HepG2 (cell line): ENCODE measurements around the gene LITAFD. TPM values are rescaled to one million over a fixed set of nuclear protein-coding genes. Genes with fewer than 3 reads are reported as not detected.

ENCODE experiments used
- ATAC-seq: fragments of 200-7000 bp; cut with Tn5 transposase; 3 replicates; pipeline ENCODE4 v1.9.1; 2020; ENCODE audit warnings: mild to moderate bottlenecking, moderate library complexity
- BruUV-seq: library from RNA; stranded (reverse); fragments of 400-500 nt; replicated peaks from 2 replicates; lab custom pipeline; 2021; lab: Mats Ljungman, UMichigan
- CTCF ChIA-PET: fragments of 300-600 bp; formaldehyde crosslinking; extraction: SDS; loops from one replicate; lab custom pipeline; 2021; ENCODE audit warnings: low total read pairs, inconsistent platforms, low intra/inter-chr PET ratio; lab: Yijun Ruan, JAX
- POLR2A ChIA-PET: fragments of 350-600 bp; sonication (Branson Sonifier 250); formaldehyde crosslinking; loops from one replicate; lab custom pipeline; 2020; ENCODE audit warnings: antibody characterized with exemption, inconsistent platforms; lab: Yijun Ruan, JAX
- DNase-seq: peaks from one replicate; pipeline ENCODE4 v3.0.0-alpha.2; 2015; ENCODE audit warnings: low spot score
- FAIRE-seq: peaks from 3 replicates; lab custom pipeline; 2011; peaks lifted over from hg19 to GRCh38; lab: Jason Lieb, UNC
- H2AFZ ChIP-seq: one replicate; pipeline ENCODE4 v1.6.1; 2011; ENCODE audit warnings: low read length, inconsistent platforms
- H3K27ac ChIP-seq: fragments of 300-600 bp; 3 replicates; pipeline ENCODE4 v1.8.0; 2011; ENCODE audit warnings: mixed run types, mild to moderate bottlenecking, mixed read lengths, low read length, inconsistent platforms; ENCODE audit not compliant: insufficient read depth; ENCODE audit errors: extremely low read length
- H3K27me3 ChIP-seq, 2 experiments: fragments of 200-600 bp in 1 of 2; 2 replicates in 1 of 2; 3 replicates in 1 of 2; pipeline versions ENCODE4 v1.6.0 to v1.8.0; 2011; ENCODE audit warnings: low read length in 2 of 2, mild to moderate bottlenecking in 2 of 2, moderate library complexity in 2 of 2, inconsistent platforms in 1 of 2; ENCODE audit not compliant: insufficient read depth in 2 of 2, control insufficient read depth in 1 of 2
- H3K36me3 ChIP-seq, 2 experiments: fragments of 200-600 bp in 1 of 2; replicated peaks in 1 of 2; 2 replicates in 1 of 2; 3 replicates in 1 of 2; pipeline versions ENCODE4 v1.5.1 to v1.8.0; 2011; ENCODE audit warnings: low read length in 2 of 2, inconsistent platforms in 1 of 2; ENCODE audit not compliant: insufficient read depth in 2 of 2, control insufficient read depth in 1 of 2
- H3K4me1 ChIP-seq: 2 replicates; pipeline ENCODE4 v1.5.1; 2012; ENCODE audit warnings: low read length, inconsistent platforms; ENCODE audit not compliant: insufficient read depth
- H3K4me2 ChIP-seq: 2 replicates; pipeline ENCODE4 v1.6.0; 2011; ENCODE audit warnings: low read depth, low read length, inconsistent platforms
- H3K4me3 ChIP-seq, 3 experiments: fragments of 200-600 bp in 1 of 3; sonication (generic), shearing (Covaris generic) in 1 of 3; replicated peaks in 1 of 3; 2 replicates each; pipeline ENCODE4 v1.5.1; 2011 to 2016; ENCODE audit warnings: low read length in 3 of 3, inconsistent platforms in 2 of 3, low read depth in 2 of 3, mild to moderate bottlenecking in 2 of 3, control low read depth in 1 of 3, mixed read lengths in 1 of 3; ENCODE audit not compliant: insufficient read depth in 1 of 3
- H3K79me2 ChIP-seq: one replicate; pipeline ENCODE4 v1.6.1; 2011; ENCODE audit warnings: low read length, inconsistent platforms; ENCODE audit not compliant: insufficient read depth
- H3K9ac ChIP-seq: 2 replicates; pipeline ENCODE4 v1.6.0; 2011; ENCODE audit warnings: mild to moderate bottlenecking, low read depth, low read length, inconsistent platforms; ENCODE audit not compliant: insufficient read depth
- H3K9me3 ChIP-seq: 2 replicates; pipeline ENCODE4 v1.5.1; 2012; ENCODE audit warnings: mild to moderate bottlenecking, low read length
- H4K20me1 ChIP-seq: 2 replicates; pipeline ENCODE4 v1.6.0; 2011; ENCODE audit warnings: inconsistent platforms, mild to moderate bottlenecking, low read length, moderate library complexity; ENCODE audit not compliant: insufficient read depth
- AGO2 ChIP-seq: fragments of 200-400 bp; formaldehyde crosslinking; optimal IDR thresholded peaks from 2 replicates; pipeline ENCODE3; 2017; ENCODE audit warnings: mild to moderate bottlenecking, low read depth, low read length, moderate library complexity
- AKAP8 ChIP-seq: sonication (generic); formaldehyde crosslinking; IDR thresholded peaks from 2 replicates; pipeline ENCODE4 v1.5.1; 2020; ENCODE audit warnings: mild to moderate bottlenecking, missing genetic modification reagents
- FOXO4 ChIP-seq: sonication (generic); formaldehyde crosslinking; conservative IDR thresholded peaks from 2 replicates; pipeline ENCODE4 v1.8.1; 2023; ENCODE audit warnings: missing genetic modification reagents
- NFATC3 ChIP-seq: sonication (generic); formaldehyde crosslinking; IDR thresholded peaks from 2 replicates; pipeline ENCODE4 v1.5.1; 2020; ENCODE audit warnings: mild to moderate bottlenecking, missing genetic modification reagents
- POLR2G ChIP-seq: fragments of 200-400 bp; formaldehyde crosslinking; IDR thresholded peaks from 2 replicates; pipeline ENCODE4 v1.6.1; 2018; ENCODE audit warnings: mild to moderate bottlenecking, low read depth, low read length, moderate library complexity
- PREB ChIP-seq: sonication (generic); formaldehyde crosslinking; IDR thresholded peaks from 2 replicates; pipeline ENCODE4 v1.4.0; 2020; ENCODE audit warnings: missing genetic modification reagents
- REXO4 ChIP-seq: sonication (generic); formaldehyde crosslinking; IDR thresholded peaks from 2 replicates; pipeline ENCODE4 v1.8.0; 2022; ENCODE audit warnings: missing genetic modification reagents, mild to moderate bottlenecking, borderline replicate concordance
- SRSF1 ChIP-seq: fragments of 200-400 bp; formaldehyde crosslinking; optimal IDR thresholded peaks from 2 replicates; pipeline ENCODE3; 2017; ENCODE audit warnings: mild to moderate bottlenecking, low read depth, low read length, moderate library complexity
- SRY ChIP-seq: sonication (generic); formaldehyde crosslinking; IDR thresholded peaks from 2 replicates; pipeline ENCODE4 v1.8.0; 2022; ENCODE audit warnings: mild to moderate bottlenecking, missing genetic modification reagents
- ZKSCAN8 ChIP-seq: IDR thresholded peaks from 2 replicates; pipeline ENCODE4 v1.6.1; 2016; ENCODE audit warnings: borderline replicate concordance, missing genetic modification reagents, missing compliant biosample characterization
- ZNF362 ChIP-seq: sonication (generic); formaldehyde crosslinking; IDR thresholded peaks from 2 replicates; pipeline ENCODE4 v1.4.0; 2020; ENCODE audit warnings: missing genetic modification reagents, mild to moderate bottlenecking, borderline replicate concordance
- ZNF563 ChIP-seq: sonication (generic); formaldehyde crosslinking; IDR thresholded peaks from 2 replicates; pipeline ENCODE4 v1.8.0; 2022; ENCODE audit warnings: mild to moderate bottlenecking, moderate library complexity, missing genetic modification reagents
- WGBS: methylation state at CpG from one replicate; pipeline ENCODE4 v1.1.6; 2017; ENCODE audit warnings: low lambda C conversion rate; 5-methylcytosine and 5-hydroxymethylcytosine counted together
- in situ Hi-C: cut with HindIII; loops from 2 replicates; pipeline ENCODE4 v1.10.0; 2017; ENCODE audit warnings: low pct_unique_long_range_greater_than_20kb; ENCODE audit not compliant: extremely low pct_ligation_motif_present
- intact Hi-C: fragments of 100-400 bp; cut with micrococcal nuclease; formaldehyde crosslinking; loops from one replicate; pipeline ENCODE4 v1.10.0; 2022; ENCODE audit not compliant: unreplicated experiment
- polyA plus RNA-seq, 8 experiments: library from polyadenylated mRNA; depleted of rRNA in 3 of 8; stranded (reverse) in 7 of 8; unstranded in 1 of 8; fragments of >200 nt; fragmentation: Illumina TruSeq in 4 of 8; extraction: Trizol in 4 of 8; gene quantifications; 2 replicates each; pipeline versions ENCODE4 v1.2.1 to v1.2.3, GENCODE V29; 2011 to 2016; ENCODE audit warnings: low read depth in 4 of 8, missing spikeins in 1 of 8, mixed read lengths in 1 of 8; ENCODE audit not compliant: insufficient read depth in 1 of 8
- total RNA-seq, 5 experiments: library from RNA; depleted of rRNA; stranded (reverse); fragments of >200 nt; fragmentation: Illumina TruSeq; extraction: Trizol; gene quantifications; 2 replicates each; pipeline ENCODE4 v1.2.3, GENCODE V29; 2016; ENCODE audit warnings: low read depth in 1 of 5
- TF ChIP-seq, protein P1 (sequence below): sonication (generic); formaldehyde crosslinking; conservative IDR thresholded peaks from 2 replicates; pipeline ENCODE4 v1.4.0; 2020; ENCODE audit warnings: missing genetic modification reagents
- TF ChIP-seq, protein P2 (sequence below): sonication (generic); formaldehyde crosslinking; IDR thresholded peaks from 2 replicates; pipeline ENCODE4 v1.5.0; 2020; ENCODE audit warnings: missing genetic modification reagents

The LITAFD gene
- total and polyA plus RNA-seq, 2 of the 13 experiments (the other 11 are each of a cell fraction or from before 2014, with no cell fraction given) = not detected

GRCh38 chr16:8850279-8850885 lies 31.8 kb upstream of the LITAFD start (continued):
- TF ChIP-seq ZKSCAN8 (peak; percentile 85; the same call in 1 of the 2 replicates), PREB (no peak), NFATC3 (CRISPR knock-in tag) (peak; percentile 97), ZNF362 (CRISPR knock-in tag) (peak; percentile 70; the same call in 1 of the 2 replicates), ZNF563 (0 out of 2 replicates have a peak, but pooled peaks have one; percentile 31), SRSF1 (no peak), REXO4 (CRISPR knock-in tag) (no peak)

DNA sequence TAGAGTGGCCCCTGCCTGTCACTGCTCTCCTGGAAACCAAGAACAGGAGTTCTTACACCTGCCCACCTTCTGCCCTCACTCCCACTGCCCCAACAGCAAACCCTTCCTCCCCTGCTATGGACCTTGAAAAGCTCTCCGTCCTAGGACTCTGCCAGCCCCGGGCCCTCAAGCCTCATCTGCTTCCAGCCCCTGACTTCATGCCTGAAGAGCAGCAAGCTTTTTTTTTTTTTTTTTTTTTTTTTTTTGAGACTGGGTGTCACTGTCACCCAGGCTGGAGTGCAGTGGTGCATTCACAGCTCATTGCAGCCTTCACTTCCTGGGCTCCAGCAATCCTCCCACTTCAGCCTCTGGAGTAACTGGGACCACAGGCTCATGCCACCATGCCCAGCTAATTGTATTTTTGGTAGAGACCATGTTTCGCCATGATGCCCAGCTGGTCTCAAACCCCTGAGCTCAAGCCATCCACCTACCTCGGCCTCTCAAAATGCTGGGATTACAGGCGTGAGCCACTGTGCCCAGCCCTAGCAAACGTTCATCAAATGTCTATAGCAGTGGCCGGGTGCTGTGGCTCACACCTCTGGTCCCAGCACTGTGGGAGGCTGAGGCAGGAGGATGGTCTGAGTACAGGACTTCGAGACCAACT lies 30.3 kb upstream of the LITAFD start:
- in situ Hi-C loops (no loop called here), intact Hi-C loops (loop anchor here (2.0 to 5.0 kb wide), 2 partner anchors 15 to 190 kb away; no protein-coding TSS in a partner anchor)
- H3K36me3 ChIP-seq = peaks cover 60 to 97% of the 10 kb centered on the region in 2 experiments
- no peak overlapping the region for H3K27ac ChIP-seq
- ATAC-seq (no peak), DNase-seq (no peak), FAIRE-seq (no peak)
- peaks cover 3% of the 10 kb centered on the region for H3K79me2 ChIP-seq
- CTCF ChIA-PET = no interaction called here
- H3K9me3 ChIP-seq = no peaks in the 10 kb centered on the region
- no peak overlapping the region for H3K9ac ChIP-seq
- H3K4me1 ChIP-seq = peaks cover 31% of the 10 kb centered on the region
- POLR2A ChIA-PET = interaction anchor here (0.8 to 7.5 kb wide), 4 partner anchors 9 to 28 kb away, joined by 3 to 105 read pairs (median 8); partner anchors contain the start of gene CARHSP1
- no peak overlapping the region for H2AFZ ChIP-seq
- H3K4me3 ChIP-seq = no peak overlapping the region
- 97% methylated on average over 8 of the region's 8 CpGs for WGBS
- BruUV-seq = no TSS peak
- peaks cover 64% of the 10 kb centered on the region for H4K20me1 ChIP-seq
- no peaks in the 10 kb centered on the region for H3K27me3 ChIP-seq
- no peak overlapping the region for H3K4me2 ChIP-seq
- TF ChIP-seq, protein P1, sequence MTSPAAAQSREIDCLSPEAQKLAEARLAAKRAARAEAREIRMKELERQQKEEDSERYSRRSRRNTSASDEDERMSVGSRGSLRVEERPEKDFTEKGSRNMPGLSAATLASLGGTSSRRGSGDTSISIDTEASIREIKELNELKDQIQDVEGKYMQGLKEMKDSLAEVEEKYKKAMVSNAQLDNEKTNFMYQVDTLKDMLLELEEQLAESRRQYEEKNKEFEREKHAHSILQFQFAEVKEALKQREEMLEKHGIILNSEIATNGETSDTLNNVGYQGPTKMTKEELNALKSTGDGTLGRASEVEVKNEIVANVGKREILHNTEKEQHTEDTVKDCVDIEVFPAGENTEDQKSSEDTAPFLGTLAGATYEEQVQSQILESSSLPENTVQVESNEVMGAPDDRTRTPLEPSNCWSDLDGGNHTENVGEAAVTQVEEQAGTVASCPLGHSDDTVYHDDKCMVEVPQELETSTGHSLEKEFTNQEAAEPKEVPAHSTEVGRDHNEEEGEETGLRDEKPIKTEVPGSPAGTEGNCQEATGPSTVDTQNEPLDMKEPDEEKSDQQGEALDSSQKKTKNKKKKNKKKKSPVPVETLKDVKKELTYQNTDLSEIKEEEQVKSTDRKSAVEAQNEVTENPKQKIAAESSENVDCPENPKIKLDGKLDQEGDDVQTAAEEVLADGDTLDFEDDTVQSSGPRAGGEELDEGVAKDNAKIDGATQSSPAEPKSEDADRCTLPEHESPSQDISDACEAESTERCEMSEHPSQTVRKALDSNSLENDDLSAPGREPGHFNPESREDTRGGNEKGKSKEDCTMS (CRISPR knock-in tag) = no peak
- TF ChIP-seq SRY (CRISPR knock-in tag) (no peak), AKAP8 (CRISPR knock-in tag) (peak; percentile 29; the same call in 1 of the 2 replicates), AGO2 (peak; percentile 88), FOXO4 (CRISPR knock-in tag) (no peak), POLR2G (peak; percentile 51; the same call in 1 of the 2 replicates)
- TF ChIP-seq, protein P2, sequence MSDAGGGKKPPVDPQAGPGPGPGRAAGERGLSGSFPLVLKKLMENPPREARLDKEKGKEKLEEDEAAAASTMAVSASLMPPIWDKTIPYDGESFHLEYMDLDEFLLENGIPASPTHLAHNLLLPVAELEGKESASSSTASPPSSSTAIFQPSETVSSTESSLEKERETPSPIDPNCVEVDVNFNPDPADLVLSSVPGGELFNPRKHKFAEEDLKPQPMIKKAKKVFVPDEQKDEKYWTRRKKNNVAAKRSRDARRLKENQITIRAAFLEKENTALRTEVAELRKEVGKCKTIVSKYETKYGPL (CRISPR knock-in tag) = no peak
